Keratinocyte (primary cell): ENCODE measurements around the gene KRT78. TPM values are rescaled to one million over a fixed set of nuclear protein-coding genes. Genes with fewer than 3 reads are reported as not detected.

Experiments
- DNase-seq: peaks from one replicate; pipeline ENCODE4 v3.0.0-alpha.2; 2011; ENCODE audit warnings: low read depth, missing footprints, low spot score
- FAIRE-seq: peaks from 2 replicates; lab custom pipeline; 2011; peaks lifted over from hg19 to GRCh38; lab: Jason Lieb, UNC
- H2AFZ ChIP-seq: 2 replicates; pipeline ENCODE4 v1.6.0; 2012; ENCODE audit warnings: low read length, control low read depth, inconsistent platforms; ENCODE audit not compliant: control insufficient read depth
- H3K27ac ChIP-seq: 2 replicates; pipeline ENCODE4 v1.5.1; 2011; ENCODE audit warnings: low read length; ENCODE audit not compliant: control insufficient read depth, insufficient read depth
- H3K27me3 ChIP-seq: 3 replicates; pipeline ENCODE4 v1.6.0; 2011; ENCODE audit warnings: low read length; ENCODE audit not compliant: control insufficient read depth, insufficient read depth; ENCODE audit errors: extremely low read depth
- H3K36me3 ChIP-seq, 2 experiments: 2 replicates in 1 of 2; 3 replicates in 1 of 2; pipeline ENCODE4 v1.5.1; 2011; ENCODE audit warnings: low read length in 2 of 2, mild to moderate bottlenecking in 1 of 2; ENCODE audit not compliant: control insufficient read depth in 2 of 2, insufficient read depth in 2 of 2; ENCODE audit errors: extremely low read depth in 1 of 2
- H3K4me1 ChIP-seq: 3 replicates; pipeline ENCODE4 v1.5.1; 2011; ENCODE audit warnings: low read length; ENCODE audit not compliant: control insufficient read depth, insufficient read depth; ENCODE audit errors: extremely low read depth
- H3K4me2 ChIP-seq: 3 replicates; pipeline ENCODE4 v1.6.0; 2011; ENCODE audit warnings: low read depth, low read length; ENCODE audit not compliant: control insufficient read depth, insufficient read depth; ENCODE audit errors: extremely low read depth
- H3K4me3 ChIP-seq, 3 experiments: fragments of 200-600 bp in 1 of 3; sonication (generic) in 1 of 3; 2 replicates in 2 of 3; 3 replicates in 1 of 3; pipeline ENCODE4 v1.5.1; 2011 to 2016; ENCODE audit warnings: low read length in 3 of 3, mild to moderate bottlenecking in 3 of 3, control low read depth in 2 of 3, inconsistent platforms in 1 of 3, low read depth in 1 of 3, mixed read lengths in 1 of 3, mixed run types in 1 of 3, moderate library complexity in 1 of 3; ENCODE audit not compliant: control insufficient read depth in 2 of 3, insufficient read depth in 2 of 3; ENCODE audit errors: extremely low read depth in 1 of 3
- H3K79me2 ChIP-seq: 2 replicates; pipeline ENCODE4 v1.6.0; 2012; ENCODE audit warnings: low read length; ENCODE audit not compliant: control insufficient read depth, insufficient read depth
- H3K9ac ChIP-seq: 3 replicates; pipeline ENCODE4 v1.6.0; 2011; ENCODE audit warnings: low read length; ENCODE audit not compliant: control insufficient read depth, insufficient read depth; ENCODE audit errors: extremely low read depth
- H3K9me1 ChIP-seq: 3 replicates; pipeline ENCODE4 v1.6.0; 2011; ENCODE audit warnings: low read length; ENCODE audit not compliant: control insufficient read depth, insufficient read depth; ENCODE audit errors: extremely low read depth
- H3K9me3 ChIP-seq: 2 replicates; pipeline ENCODE4 v1.5.1; 2012; ENCODE audit warnings: low read depth, low read length; ENCODE audit not compliant: control insufficient read depth
- H4K20me1 ChIP-seq: 3 replicates; pipeline ENCODE4 v1.6.0; 2011; ENCODE audit warnings: low read length; ENCODE audit not compliant: control insufficient read depth, insufficient read depth; ENCODE audit errors: extremely low read depth
- CTCF ChIP-seq, 3 experiments: IDR thresholded peaks in 1 of 3; conservative IDR thresholded peaks in 1 of 3; optimal IDR thresholded peaks in 1 of 3; 2 replicates in 2 of 3; 3 replicates in 1 of 3; pipeline versions ENCODE3 to v1.5.1; 2011; ENCODE audit warnings: low read length in 3 of 3, mild to moderate bottlenecking in 3 of 3, moderate library complexity in 2 of 3, control low read depth in 1 of 3, inconsistent platforms in 1 of 3; ENCODE audit not compliant: insufficient read depth in 2 of 3; ENCODE audit errors: extremely low read depth in 1 of 3
- EZH2 ChIP-seq: IDR thresholded peaks from one replicate; pipeline ENCODE4 v1.6.1; 2012; ENCODE audit warnings: inconsistent platforms, mild to moderate bottlenecking, low read length, moderate library complexity
- dilution Hi-C: fragments of 300-500 bp; cut with MboI; formaldehyde crosslinking; loops from one replicate; pipeline ENCODE4 v1.7.0; 2020; ENCODE audit warnings: low sequenced_read_pairs; ENCODE audit not compliant: extremely low pct_ligation_motif_present
- polyA plus RNA-seq, 5 experiments: library from polyadenylated mRNA; depleted of rRNA in 3 of 5; stranded (reverse) in 3 of 5; stranded (forward) in 1 of 5; unstranded in 1 of 5; fragments of >200 nt; gene quantifications; 1 replicate in 1 of 5; 2 replicates in 3 of 5; 3 replicates in 1 of 5; pipeline versions ENCODE4 v1.2.1 to v1.2.3, GENCODE V29; 2011 to 2012; ENCODE audit warnings: missing spikeins in 2 of 5, low read depth in 1 of 5, low replicate concordance in 1 of 5

KRT78 gene
- polyA plus RNA-seq, 1 donor (not counting 4 experiments of a cell fraction or from before 2014, with no cell fraction given): 0.96 TPM

- FAIRE-seq: no peak
- Histone ChIP-seq H2AFZ (no peak overlapping the region), H3K27ac (no peak overlapping the region), H3K79me2 (no peaks in the 10 kb centered on the region), H3K4me2 (no peak overlapping the region), H3K9ac (no peak overlapping the region), H3K27me3 (peaks cover 9% of the 10 kb centered on the region), H3K9me3 (no peaks in the 10 kb centered on the region), H3K4me1 (peaks cover 4% of the 10 kb centered on the region), H4K20me1 (no peaks in the 10 kb centered on the region), H3K9me1 (no peaks in the 10 kb centered on the region), H3K4me3 (no peak overlapping the region), H3K36me3 (no peaks in the 10 kb centered on the region)
- DNase-seq: no peak
- TF ChIP-seq EZH2: no peak
- no peak for TF ChIP-seq CTCF (optimal IDR thresholded peaks at IDR 0.05 in 1 of 3, IDR thresholded peaks at IDR 0.05 in 1 of 3, conservative IDR thresholded peaks at IDR 0.05 in 1 of 3; ENCODE audit: extremely low read depth in 1 of 3, insufficient read depth in 2 of 3, low read length in 3 of 3)
- dilution Hi-C loops: no loop called here
Observed at GRCh38 chr12:52849511-52849910, 717 bp upstream of the KRT78 start.

GRCh38 chr12:52847335-52848102, 1.3 kb downstream of the KRT78 start:
- no peak overlapping the region for H3K4me2 ChIP-seq

More at GRCh38 chr12:52847335-52848102, 1.3 kb downstream of the KRT78 start:
- Histone ChIP-seq H3K4me3 (no peak overlapping the region), H3K27me3 (peaks cover 15% of the 10 kb centered on the region), H4K20me1 (no peaks in the 10 kb centered on the region), H3K9me1 (no peaks in the 10 kb centered on the region), H2AFZ (no peak overlapping the region), H3K27ac (no peak overlapping the region), H3K9ac (no peak overlapping the region), H3K4me1 (peaks cover 4% of the 10 kb centered on the region), H3K79me2 (no peaks in the 10 kb centered on the region), H3K36me3 (no peaks in the 10 kb centered on the region), H3K9me3 (no peaks in the 10 kb centered on the region)
- FAIRE-seq (no peak), DNase-seq (no peak)
- dilution Hi-C loops: no loop called here
- TF ChIP-seq CTCF (optimal IDR thresholded peaks at IDR 0.05 in 1 of 3, IDR thresholded peaks at IDR 0.05 in 1 of 3, conservative IDR thresholded peaks at IDR 0.05 in 1 of 3; ENCODE audit: extremely low read depth in 1 of 3, insufficient read depth in 2 of 3, low read length in 3 of 3) (no peak), EZH2 (no peak)
